HG03139 (cell line): Measurements from ENCODE around the gene UNC93B1.

Experiments
- ATAC-seq: cut with Tn5 transposase; IDR thresholded peaks from one replicate; pipeline ENCODE4 v1.9.1; 2021; ENCODE audit not compliant: unreplicated experiment

UNC93B1 gene

DNA sequence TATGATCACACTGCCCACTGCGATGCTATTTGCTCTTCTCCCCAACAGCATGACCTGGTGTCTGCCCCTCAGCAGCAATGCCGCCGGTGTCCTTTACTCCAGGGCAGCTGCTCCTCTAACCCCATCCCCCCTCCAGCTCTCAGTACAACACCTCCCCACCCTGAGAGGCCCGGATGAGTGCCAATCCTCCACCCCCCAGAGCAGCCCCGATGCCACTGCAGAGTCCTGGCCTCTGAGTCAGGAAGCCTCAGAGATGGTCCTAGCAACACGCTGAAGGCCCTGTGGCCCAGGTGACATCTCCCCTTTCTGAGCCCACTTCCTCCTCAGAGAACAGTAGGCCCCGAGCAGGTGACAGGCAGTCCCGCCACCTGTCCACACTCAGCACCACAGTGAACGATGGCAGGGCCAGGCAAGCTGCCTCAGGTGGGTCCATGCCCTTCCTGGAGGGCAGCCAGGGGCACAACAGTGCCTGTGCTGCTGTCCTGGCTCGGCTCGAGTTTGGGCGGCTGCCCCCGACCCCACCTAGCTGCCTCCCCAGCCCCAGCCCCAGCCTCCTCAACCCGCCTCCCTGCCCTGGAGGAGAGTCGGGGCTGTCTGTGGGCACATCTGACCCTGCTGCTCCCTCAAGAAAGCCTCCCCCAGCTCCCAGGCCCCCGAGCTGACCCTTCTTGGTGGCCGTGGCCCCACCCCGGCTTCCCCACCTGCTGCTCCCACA lies 22.7 kb upstream of the UNC93B1 start:
- no peak for ATAC-seq

DNA sequence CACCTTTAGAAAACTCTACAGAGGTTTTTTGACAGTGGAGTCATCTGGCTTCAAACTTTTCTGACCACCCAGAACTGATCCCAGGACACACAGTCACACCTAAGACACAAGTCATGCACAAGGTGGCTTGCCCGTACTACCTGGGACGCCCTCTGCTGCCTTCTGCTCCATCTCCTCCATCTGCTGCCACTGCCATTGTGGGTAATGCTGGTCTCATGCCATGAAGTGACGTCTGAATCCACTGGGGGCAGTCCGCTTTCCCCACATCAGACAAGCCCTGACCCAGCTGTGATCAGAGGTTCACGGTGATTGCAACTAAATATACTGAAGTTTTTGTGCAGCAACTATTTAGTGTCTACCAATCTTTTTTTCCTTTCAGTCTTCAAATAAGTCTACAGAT lies 21.1 kb upstream of the UNC93B1 start:
- ATAC-seq = no peak

DNA sequence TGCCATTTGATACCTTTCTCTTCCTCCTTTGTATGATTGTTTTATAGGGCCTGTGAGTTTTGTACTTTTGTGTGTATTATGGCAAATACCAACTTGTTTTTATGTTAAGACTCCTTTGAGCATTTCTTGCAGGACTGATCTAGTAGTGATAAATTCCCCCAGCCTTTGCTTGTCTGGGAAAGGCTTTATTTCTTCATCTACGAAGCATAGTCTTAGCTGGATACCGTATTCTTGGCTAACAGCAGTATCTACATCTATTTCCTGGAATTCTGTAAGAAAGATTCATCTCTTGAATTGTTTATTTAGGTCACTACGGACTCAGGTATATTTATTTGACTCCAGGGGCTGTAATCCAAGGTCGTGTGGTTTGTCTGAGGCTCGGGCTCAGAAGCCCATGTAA lies 20.6 kb upstream of the UNC93B1 start:
- no peak for ATAC-seq

DNA sequence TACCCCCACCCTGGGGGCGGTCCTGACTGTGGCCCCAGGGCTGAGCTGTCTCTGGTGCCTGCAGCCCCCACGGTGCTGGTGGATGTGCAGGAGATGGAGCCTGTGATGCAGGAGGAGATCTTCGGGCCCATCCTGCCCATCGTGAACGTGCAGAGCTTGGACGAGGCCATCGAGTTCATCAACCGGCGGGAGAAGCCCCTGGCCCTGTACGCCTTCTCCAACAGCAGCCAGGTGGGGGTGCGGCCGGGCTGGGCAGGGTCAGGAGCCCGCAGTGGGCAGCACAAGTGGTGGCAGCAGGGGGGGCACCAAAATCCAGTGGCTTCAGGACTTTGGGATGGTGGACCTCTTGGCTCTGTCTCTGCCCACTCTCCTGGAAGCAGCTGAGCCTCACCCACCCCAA lies 18.6 kb upstream of the UNC93B1 start:
- ATAC-seq = no peak

DNA sequence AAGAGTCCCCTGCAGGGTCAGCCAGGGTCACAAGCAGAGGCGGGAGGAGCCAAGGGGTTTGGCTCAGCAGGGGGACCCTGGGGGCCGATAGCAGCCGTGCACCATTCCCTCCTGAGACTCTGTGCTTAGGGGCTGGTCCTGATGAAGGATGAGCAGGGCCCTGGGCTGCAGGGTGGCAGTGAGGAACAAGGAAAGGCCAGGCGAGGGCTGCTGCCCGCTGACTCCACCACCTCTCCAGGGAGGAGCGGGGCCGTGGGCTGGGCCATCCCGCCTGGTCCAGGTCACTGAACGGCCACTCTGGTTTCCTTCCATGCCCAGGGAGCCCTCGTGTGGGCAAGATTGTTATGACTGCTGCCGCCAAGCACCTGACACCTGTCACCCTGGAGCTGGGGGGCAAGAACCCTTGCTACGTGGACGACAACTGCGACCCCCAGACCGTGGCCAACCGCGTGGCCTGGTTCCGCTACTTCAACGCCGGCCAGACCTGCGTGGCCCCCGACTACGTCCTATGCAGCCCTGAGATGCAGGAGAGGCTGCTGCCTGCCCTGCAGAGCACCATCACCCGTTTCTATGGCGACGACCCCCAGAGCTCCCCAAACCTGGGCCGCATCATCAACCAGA lies 17.4 kb upstream of the UNC93B1 start:
- no peak for ATAC-seq

DNA sequence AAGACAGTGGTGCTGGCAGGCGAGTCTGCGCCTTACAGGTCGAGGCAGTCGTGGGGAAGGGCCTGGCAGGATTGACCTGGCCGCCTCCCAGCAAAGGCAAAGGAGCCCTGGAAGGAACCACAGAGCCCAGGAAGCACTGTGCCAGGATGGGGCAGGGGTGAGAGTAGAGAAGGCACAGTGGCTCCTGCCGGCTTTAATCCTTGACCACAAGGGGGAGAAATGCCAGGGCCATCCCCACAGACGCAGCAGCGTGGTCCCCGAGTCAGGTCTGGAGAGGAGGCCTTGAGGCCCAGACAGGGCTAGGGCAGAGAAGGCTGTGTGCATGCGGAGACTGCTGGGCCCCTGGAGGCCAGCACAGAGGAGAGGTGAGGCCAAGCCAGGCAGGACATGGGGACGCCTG lies 16.7 kb upstream of the UNC93B1 start:
- ATAC-seq = no peak

DNA sequence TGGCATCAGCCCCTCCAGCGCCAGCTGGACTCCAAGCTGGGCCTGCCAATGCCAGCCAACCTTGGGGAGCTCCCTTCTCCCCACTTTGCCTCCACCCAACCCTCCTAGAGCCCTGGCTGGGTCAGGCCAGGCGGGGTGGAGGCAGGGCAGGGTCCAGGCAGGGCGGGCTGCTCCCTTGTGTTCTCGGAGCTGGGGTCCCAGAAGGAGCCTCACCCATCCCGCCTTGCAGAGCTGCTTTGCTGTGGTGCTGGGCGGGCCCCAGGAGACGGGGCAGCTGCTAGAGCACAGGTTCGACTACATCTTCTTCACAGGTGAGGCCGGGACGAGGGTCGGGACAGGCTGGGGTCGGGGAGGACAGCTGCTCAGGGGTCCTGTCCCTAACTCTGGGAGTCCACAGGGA lies 15.6 kb upstream of the UNC93B1 start:
- ATAC-seq = no peak

DNA sequence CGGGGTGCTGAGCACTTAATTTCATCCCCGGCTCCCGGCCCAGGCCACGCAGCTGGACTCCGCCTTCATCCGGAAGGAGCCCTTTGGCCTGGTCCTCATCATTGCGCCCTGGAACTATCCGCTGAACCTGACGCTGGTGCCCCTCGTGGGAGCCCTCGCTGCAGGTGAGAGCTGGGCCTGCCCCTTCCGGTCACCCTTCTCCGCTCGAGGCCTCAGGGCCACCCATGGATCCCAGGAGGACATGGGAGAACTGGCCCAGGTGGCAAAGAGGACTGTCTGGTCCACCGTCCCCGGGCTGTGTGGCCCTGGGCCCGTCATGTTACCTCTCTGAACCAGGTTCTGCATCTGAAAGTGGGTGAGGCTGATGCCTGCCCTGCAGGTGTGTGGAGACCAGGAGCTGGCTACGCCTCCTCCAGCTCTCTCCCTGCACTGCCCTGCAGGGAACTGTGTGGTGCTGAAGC lies 14.9 kb upstream of the UNC93B1 start:
- ATAC-seq = no peak

DNA sequence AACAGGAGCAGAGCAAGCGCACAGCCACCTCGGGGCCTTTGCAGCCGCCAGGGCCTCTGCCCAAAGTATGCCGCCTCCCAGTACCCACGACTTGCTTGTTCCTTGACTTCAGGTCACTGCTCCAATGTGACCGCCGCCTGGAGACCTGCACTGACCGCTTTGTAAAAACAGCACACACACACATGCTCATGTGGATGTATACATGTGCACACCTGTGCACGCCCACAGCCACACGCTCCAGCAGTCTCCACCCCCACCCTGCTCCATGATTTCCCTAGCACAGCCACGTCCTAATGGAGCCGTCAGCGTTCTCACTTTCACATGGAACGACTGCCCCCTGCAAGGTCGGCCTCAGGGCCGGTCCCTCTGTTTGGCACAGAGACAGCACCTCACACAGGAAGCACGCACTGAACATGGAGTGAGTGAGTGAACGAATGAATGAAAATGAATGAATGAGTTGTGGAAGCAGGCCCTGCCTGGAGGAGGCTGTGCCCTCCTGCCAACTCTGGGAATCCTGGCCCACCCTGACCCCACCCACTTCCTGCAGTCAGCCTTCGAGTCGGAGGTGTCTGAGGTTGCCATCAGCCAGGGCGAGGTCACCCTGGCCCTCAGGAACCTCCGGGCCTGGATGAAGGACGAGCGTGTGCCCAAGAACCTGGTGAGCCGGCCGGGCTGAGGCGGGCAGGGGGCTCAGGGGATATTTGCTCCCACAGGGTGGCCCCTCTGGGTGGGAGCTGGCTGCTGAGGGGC lies 14.3 kb upstream of the UNC93B1 start:
- ATAC-seq = no peak

DNA sequence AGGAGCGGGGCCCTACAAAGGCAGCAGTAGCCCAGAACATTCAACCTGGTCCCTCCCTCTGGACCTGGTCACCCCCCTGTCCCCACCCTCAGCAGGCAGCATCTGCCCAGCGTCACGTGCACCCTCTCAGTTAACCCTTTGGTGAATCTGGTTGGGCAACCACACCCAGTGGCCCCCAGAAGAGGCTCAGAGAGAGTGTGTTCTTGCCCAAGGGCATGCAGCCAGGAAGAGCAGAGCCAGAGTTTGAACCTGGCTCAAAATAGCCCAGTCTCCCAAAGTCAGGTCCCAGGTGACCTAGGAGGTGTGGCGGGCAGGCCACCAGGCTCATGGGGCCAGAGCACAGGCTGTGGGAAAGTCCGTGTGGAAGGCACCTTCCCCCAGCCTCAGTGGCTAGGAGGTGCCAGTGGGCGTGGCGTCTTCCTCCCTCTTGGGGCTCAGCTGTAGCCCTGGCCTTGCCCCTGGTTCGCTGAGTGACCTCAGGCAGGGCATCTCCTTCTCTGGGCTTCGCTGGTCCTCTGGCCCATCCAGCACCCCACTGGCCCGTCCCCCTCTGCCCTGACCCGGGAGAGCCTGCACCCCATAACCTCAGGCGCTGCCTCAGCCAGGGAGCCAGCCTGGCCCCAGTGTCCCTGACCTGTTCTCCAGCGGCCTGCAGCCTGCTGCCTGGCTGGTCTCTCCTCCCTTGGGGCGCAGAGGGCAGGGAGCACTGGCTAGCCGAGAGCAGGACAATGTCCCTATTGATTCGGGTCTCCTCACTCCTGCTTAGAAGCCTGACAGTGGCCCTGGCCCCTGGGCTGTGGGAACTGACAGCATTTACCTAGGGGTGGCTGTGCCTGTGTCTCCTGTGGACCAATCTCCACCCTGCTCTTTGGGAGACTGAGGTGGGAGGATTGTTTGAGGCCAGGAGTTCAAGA lies 13.3 kb upstream of the UNC93B1 start:
- ATAC-seq = no peak

DNA sequence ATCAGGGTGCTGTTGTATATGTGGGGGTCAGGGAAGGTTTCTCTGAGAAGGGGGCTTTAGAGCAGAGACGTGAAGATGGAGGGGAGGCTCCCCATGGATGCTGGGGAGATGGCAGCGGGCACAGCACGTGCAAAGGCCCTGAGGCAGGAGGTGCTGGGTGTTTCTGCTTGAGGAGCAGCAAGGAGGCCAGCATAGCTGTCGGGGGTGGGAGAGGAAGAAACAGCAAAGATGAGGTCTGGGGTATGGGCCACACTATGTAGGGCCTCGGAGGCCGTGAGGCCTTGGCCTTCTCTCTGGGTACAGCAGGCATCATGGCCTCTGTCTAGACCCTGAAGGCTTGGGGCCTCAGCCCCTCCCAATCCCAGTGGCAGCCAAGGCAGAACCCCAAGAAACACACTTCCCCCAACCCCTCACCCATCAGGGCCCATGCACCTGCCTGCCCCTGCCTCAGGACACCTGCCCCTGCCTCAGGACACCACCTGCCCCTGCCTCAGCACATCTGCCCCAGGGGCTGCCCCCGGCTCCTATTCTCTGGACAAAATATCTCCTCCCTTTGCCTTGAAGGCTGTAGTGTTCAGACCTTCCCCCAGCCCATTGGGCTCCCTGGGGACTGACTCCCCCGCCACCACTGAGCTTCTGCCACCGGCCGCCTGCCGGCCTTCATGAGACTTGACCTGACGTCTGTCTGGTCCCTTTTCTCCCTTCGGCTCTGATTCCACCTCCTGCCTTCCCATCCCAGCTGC lies 12.4 kb upstream of the UNC93B1 start:
- ATAC-seq = no peak

DNA sequence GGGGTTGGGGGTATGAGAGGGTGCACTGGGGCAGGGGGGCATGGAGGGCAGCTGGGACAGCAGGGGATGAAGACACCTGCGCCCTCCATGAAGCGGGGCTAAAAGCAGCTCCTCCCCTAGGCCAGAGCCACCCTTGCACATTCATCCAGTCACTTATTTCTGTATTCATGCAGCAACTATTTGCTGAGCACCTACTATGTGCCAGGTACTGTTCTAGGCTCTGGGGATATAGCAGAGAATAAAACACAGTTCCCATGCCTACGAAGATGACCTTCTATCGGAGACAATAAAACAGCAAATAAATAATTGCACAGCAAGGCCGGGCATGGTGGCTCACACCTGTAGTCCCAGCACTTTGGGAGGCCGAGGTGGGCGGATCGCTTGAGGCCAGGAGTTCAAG lies 11.6 kb upstream of the UNC93B1 start:
- ATAC-seq = no peak

DNA sequence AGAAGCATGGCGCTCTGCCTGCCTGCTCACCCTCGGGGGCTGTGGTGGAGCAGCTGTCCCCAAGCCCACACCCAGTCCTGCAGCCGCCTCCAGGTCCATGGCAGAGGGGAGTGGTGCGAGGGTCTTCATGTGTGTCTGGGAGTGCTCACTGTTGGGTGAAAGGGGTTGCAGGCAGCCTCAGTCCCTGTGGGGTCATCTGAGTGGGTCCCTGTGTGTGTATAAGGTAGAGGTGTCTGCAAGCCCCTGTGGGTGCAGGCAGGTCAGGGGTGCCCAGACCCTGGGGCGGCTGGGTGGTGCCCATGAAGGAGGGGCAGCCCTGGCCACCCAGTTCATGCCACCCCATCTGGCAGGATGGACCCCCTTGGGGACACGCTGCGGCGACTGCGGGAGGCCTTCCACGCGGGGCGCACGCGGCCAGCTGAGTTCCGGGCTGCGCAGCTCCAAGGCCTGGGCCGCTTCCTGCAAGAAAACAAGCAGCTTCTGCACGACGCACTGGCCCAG lies 11.1 kb upstream of the UNC93B1 start:
- no peak for ATAC-seq

DNA sequence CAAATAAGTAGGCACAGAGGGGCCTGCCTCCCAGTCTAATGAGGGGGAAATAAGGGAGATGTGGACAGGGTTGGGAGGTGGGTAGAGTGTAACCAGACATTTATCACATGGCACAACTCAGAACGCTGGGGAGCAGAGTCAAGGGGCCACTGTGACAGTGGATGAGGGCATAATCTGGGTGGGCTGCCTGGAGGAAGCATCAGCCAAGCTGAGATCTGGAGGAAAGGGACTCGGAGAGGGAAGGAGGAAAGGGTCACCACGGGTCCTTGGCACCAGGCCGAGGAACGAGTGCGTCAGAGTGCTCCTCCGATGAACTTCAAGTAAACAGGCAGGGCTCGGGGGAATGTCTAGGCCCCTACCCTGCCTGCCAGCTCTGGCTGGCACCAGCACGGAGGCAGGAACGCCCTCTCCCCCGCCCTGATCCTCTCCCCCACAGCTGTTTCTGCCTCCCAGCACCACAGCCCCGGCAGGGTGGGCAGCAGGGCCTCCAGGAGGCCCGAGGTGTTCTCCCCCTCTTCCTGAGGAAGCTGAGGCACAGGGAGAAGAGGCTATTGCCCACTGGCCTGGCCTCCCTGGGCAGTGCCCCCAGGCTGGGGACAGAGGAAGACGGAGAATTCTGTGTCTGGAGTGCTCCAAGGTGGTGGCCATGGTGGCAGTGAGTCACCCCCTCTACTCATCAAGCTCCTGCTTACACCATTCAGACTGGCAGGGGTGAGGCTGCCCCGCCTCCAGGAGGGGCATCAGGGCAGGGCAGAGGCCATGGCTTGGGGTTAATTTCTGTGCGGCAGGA lies 10.5 kb upstream of the UNC93B1 start:
- no peak for ATAC-seq

DNA sequence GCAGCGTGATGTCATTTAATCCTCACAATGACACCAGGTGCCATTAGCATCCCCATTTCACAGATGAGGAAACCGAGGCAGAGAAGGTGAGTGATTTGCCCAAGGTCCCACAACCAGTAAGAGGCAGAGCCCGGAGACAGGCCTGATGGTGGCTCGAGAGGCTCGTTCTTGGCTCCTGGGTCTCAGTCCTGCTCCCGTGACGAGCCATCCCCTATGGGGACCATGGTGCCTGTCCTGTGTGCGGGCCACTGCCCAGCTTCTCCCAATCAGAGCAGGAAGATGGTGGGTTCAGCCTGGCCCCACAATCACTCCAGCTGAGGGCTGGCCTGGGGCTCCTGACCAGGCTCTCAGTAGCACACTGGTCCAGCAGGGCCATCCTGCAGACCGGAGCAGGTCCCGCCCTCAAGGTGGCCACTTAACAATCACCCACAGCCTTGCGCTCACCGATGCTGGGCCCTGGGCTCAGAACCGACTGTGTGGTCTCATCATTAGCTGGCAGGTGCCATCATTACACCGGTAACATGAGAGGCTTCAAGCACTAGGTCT lies 9.8 kb upstream of the UNC93B1 start:
- ATAC-seq = no peak

DNA sequence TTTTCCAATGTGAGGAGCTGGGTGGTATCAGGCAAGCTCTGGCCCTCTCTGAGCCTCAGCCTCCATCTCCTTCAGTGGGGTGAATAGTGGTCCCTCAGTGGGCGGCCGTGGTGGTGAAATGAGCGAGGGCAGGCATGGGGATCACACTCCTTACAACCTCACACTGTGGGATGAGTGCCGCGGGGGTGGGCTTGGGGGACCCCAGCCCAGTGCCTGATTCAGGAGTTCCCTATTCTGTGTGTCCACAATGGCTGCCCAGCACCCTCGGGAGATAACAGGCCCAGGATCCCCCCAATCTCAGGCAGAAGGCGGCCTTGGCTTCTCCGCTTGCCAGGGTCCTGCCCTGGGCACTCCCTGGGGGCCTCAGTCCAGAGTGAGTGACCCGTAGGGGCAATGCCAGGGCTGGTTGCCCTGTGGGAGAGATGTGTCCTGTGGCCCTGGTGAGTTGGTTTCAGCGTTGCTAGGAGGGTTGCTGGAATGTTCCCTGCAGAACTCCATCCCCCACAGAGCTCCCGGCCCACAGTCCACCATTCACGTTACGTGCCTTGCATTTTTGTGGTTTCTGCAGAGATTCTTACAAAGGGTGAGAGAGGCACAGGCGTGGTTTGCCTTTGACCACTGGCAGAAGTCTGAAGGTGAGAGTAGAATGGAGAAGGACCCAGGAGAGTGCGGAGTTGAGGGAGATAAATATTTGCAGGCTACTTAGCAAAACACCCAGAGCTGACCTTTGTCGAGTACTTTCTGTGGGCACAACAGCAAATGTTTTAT lies 9.1 kb upstream of the UNC93B1 start:
- ATAC-seq = no peak

DNA sequence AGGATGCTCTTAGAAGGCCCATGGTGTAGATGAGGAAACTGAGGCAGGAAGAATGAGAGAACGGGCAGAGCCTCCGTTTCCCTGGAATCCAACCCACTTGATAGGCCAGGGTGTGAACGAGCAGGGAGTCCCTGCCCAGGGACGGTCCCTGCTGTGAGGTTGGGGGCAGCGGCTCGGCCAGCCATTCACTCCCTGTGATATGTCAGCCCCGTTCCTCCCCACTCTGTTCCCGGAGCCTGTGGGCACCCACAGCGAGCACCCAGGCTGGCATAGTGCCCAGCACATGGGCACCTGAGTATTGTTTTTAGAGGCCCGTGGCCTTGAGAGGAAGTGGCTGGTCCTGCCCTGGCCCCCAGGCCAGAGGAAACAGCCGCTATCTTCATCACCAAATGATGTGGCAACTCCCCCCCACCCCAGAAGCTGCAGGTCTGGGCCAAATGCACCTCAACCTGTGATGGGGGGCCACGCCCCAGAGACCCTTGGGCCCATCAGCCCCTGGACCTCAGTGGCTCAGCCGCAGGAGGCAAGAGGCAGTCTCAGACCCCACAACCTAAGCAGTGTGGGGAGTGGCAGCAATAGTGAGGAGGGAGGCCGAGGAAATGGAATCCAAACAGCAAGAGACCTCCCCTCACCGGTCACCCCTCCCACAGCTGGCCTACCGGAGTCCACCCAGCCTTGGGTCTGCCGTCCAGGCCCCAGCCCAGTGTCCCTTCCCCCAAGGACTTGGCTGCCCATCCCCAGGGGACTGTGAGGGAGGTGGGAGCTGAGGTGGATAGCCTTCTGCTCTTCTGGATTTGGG lies 8.3 kb upstream of the UNC93B1 start:
- no peak for ATAC-seq
